GF-D8 (cell line): ENCODE results near the gene HCRTR1.
"Not testable (repeated sequence)": the region's sequence is repeated elsewhere in the genome, so short reads cannot be mapped to it uniquely, and the experiment has no call there.

Experiments
- DNase-seq: peaks from one replicate; lab custom pipeline; 2025; lab: John Stamatoyannopoulos, UW

Gene HCRTR1

GRCh38 chr1:31581821-31582810, 35.4 kb upstream of the HCRTR1 start:
- DNase-seq = no peak

GRCh38 chr1:31583082-31583994, 34.2 kb upstream of the HCRTR1 start:
- DNase-seq = no peak

- no peak for DNase-seq
These were observed 33.3 kb upstream of the HCRTR1 start for GRCh38 chr1:31583995-31584868.

GRCh38 chr1:31584869-31585735, 32.4 kb upstream of the HCRTR1 start:
- DNase-seq = no peak

- DNase-seq = no peak
These were observed 31.6 kb upstream of the HCRTR1 start for GRCh38 chr1:31585736-31586365.

- no peak for DNase-seq
These were observed 30.8 kb upstream of the HCRTR1 start for GRCh38 chr1:31586376-31587327.

- DNase-seq = not testable (repeated sequence)
These were observed 30.2 kb upstream of the HCRTR1 start for GRCh38 chr1:31587328-31587699.

GRCh38 chr1:31587720-31588423, 29.6 kb upstream of the HCRTR1 start:
- DNase-seq = no peak

GRCh38 chr1:31588751-31589515, 28.6 kb upstream of the HCRTR1 start:
- no peak for DNase-seq

GRCh38 chr1:31591425-31592093, 25.9 kb upstream of the HCRTR1 start:
- no peak for DNase-seq

GRCh38 chr1:31592132-31592531, 25.4 kb upstream of the HCRTR1 start:
- no peak for DNase-seq

- DNase-seq = no peak
These were observed 24.3 kb upstream of the HCRTR1 start for GRCh38 chr1:31593136-31593665.

GRCh38 chr1:31593770-31594632, 23.5 kb upstream of the HCRTR1 start:
- no peak for DNase-seq

GRCh38 chr1:31595836-31596736, 21.4 kb upstream of the HCRTR1 start:
- DNase-seq = no peak

GRCh38 chr1:31596737-31597097, 20.8 kb upstream of the HCRTR1 start:
- no peak for DNase-seq
